Smooth muscle cell (in vitro differentiated cells): ENCODE measurements around the gene WDPCP. TPM values are rescaled to one million over a fixed set of nuclear protein-coding genes. Genes with fewer than 3 reads are reported as not detected.

Experiments used
- DNase-seq: peaks from one replicate; lab custom pipeline; 2025; ENCODE audit not compliant: unreplicated experiment; lab: John Stamatoyannopoulos, UW
- H2AFZ ChIP-seq: fragments of 200-600 bp; sonication (generic); 2 replicates; pipeline ENCODE4 v1.6.0; 2016; ENCODE audit warnings: antibody characterized with exemption, low read depth, mild to moderate bottlenecking
- H3F3A ChIP-seq: fragments of 200-600 bp; sonication (generic); 2 replicates; pipeline ENCODE4 v1.6.0; 2017; ENCODE audit warnings: antibody characterized with exemption, low read depth
- H3K27ac ChIP-seq: fragments of 200-600 bp; sonication (generic); 2 replicates; pipeline ENCODE4 v1.5.1; 2016; ENCODE audit warnings: low read depth, mild to moderate bottlenecking
- H3K27me3 ChIP-seq: fragments of 200-600 bp; sonication (generic); 2 replicates; pipeline ENCODE4 v1.6.1; 2016; ENCODE audit warnings: low read depth, mild to moderate bottlenecking
- H3K36me3 ChIP-seq: fragments of 200-600 bp; sonication (generic); 2 replicates; pipeline ENCODE4 v1.5.1; 2016; ENCODE audit warnings: low read depth
- H3K4me1 ChIP-seq: fragments of 200-600 bp; sonication (generic); 2 replicates; pipeline ENCODE4 v1.5.1; 2016; ENCODE audit warnings: low read depth
- H3K4me2 ChIP-seq: fragments of 200-600 bp; sonication (generic); 2 replicates; pipeline ENCODE4 v1.6.0; 2016; ENCODE audit warnings: mild to moderate bottlenecking
- H3K4me3 ChIP-seq: fragments of 200-600 bp; sonication (generic); 2 replicates; pipeline ENCODE4 v1.5.1; 2016; ENCODE audit warnings: mild to moderate bottlenecking
- H3K79me2 ChIP-seq: fragments of 200-600 bp; sonication (generic); 2 replicates; pipeline ENCODE4 v1.6.0; 2016; ENCODE audit warnings: low read depth, mild to moderate bottlenecking
- H3K9ac ChIP-seq: fragments of 200-600 bp; sonication (generic); 2 replicates; pipeline ENCODE4 v1.6.0; 2016; ENCODE audit warnings: low read depth
- H3K9me3 ChIP-seq: fragments of 200-600 bp; sonication (generic); replicated peaks from 2 replicates; pipeline ENCODE4 v1.5.1; 2016; ENCODE audit warnings: low read depth
- H4K20me1 ChIP-seq: fragments of 200-600 bp; sonication (generic); 2 replicates; pipeline ENCODE4 v1.6.0; 2016; ENCODE audit warnings: low read depth
- CTCF ChIP-seq: fragments of 200-600 bp; sonication (generic); IDR thresholded peaks from 2 replicates; pipeline ENCODE4 v1.5.1; 2017; ENCODE audit warnings: borderline replicate concordance, mild to moderate bottlenecking, antibody characterized with exemption; ENCODE audit not compliant: insufficient read depth, poor library complexity, severe bottlenecking
- WGBS: methylation state at CpG from one replicate; pipeline ENCODE4 v1.1.7; 2016; ENCODE audit warnings: low lambda C conversion rate; 5-methylcytosine and 5-hydroxymethylcytosine counted together
- polyA plus RNA-seq: library from polyadenylated mRNA; unstranded; fragments of >200 nt; fragmentation: Nextera tagmentation; extraction: Ambion mirVana; gene quantifications from 2 replicates; pipeline ENCODE4 v1.2.1, GENCODE V29; 2016
- total RNA-seq: library from RNA; depleted of rRNA; stranded (reverse); fragments of >200 nt; gene quantifications from 2 replicates; pipeline ENCODE4 v1.2.3, GENCODE V29; 2014

The WDPCP gene
- total and polyA plus RNA-seq, 2 experiments from 2014 or later, result 7.5 to 8.1 TPM

- WGBS, result 95% methylated on average over 4 of the region's 4 CpGs
- Histone ChIP-seq H3K4me1 (no peaks in the 10 kb centered on the region), H2AFZ (no peak overlapping the region), H3K9ac (no peak overlapping the region), H3K4me2 (no peak overlapping the region), H3K4me3 (no peak overlapping the region), H4K20me1 (no peaks in the 10 kb centered on the region), H3K27me3 (no peaks in the 10 kb centered on the region), H3K79me2 (no peaks in the 10 kb centered on the region), H3F3A (no peaks in the 10 kb centered on the region), H3K27ac (no peak overlapping the region), H3K36me3 (peaks cover 10% of the 10 kb centered on the region), H3K9me3 (peaks cover 21% of the 10 kb centered on the region)
- no peak for DNase-seq
- no peak for TF ChIP-seq CTCF
These were observed 315.7 kb downstream of the WDPCP start for GRCh38 chr2:63272560-63272959.

- H3K9ac ChIP-seq, result no peak overlapping the region
- 100% methylated on average over 3 of the region's 3 CpGs for WGBS
- H3K4me1 ChIP-seq, result no peaks in the 10 kb centered on the region
- H3F3A ChIP-seq, result no peaks in the 10 kb centered on the region
- H2AFZ ChIP-seq, result no peak overlapping the region
- H3K9me3 ChIP-seq, result peaks cover 21% of the 10 kb centered on the region
- no peak overlapping the region for H3K4me2 ChIP-seq
- peaks cover 10% of the 10 kb centered on the region for H3K36me3 ChIP-seq
- H3K79me2 ChIP-seq, result no peaks in the 10 kb centered on the region
- H3K4me3 ChIP-seq, result no peak overlapping the region
- no peaks in the 10 kb centered on the region for H3K27me3 ChIP-seq
- H3K27ac ChIP-seq, result no peak overlapping the region
- no peak for TF ChIP-seq CTCF
- H4K20me1 ChIP-seq, result no peaks in the 10 kb centered on the region
- DNase-seq, result no peak
These were observed 317.6 kb downstream of the WDPCP start for GRCh38 chr2:63270717-63271116.

- Histone ChIP-seq H3K4me2 (no peak overlapping the region), H2AFZ (no peak overlapping the region), H4K20me1 (no peaks in the 10 kb centered on the region), H3K4me1 (no peaks in the 10 kb centered on the region), H3K9me3 (peaks cover 16% of the 10 kb centered on the region), H3K36me3 (peaks cover 10% of the 10 kb centered on the region), H3K79me2 (no peaks in the 10 kb centered on the region), H3K4me3 (no peak overlapping the region), H3K27ac (no peak overlapping the region), H3K27me3 (no peaks in the 10 kb centered on the region), H3F3A (no peaks in the 10 kb centered on the region), H3K9ac (no peak overlapping the region)
- DNase-seq, result no peak
- no peak for TF ChIP-seq CTCF
These were observed 319.3 kb downstream of the WDPCP start for GRCh38 chr2:63268946-63269345.

- Histone ChIP-seq H3K9ac (no peak overlapping the region), H2AFZ (no peak overlapping the region), H4K20me1 (no peaks in the 10 kb centered on the region), H3K9me3 (no peaks in the 10 kb centered on the region), H3K4me2 (no peak overlapping the region), H3K27me3 (no peaks in the 10 kb centered on the region), H3K4me1 (no peaks in the 10 kb centered on the region), H3K36me3 (no peaks in the 10 kb centered on the region), H3K27ac (no peak overlapping the region), H3K79me2 (no peaks in the 10 kb centered on the region), H3K4me3 (no peak overlapping the region), H3F3A (no peaks in the 10 kb centered on the region)
- WGBS, result 91% methylated on average over 2 of the region's 2 CpGs
- no peak for TF ChIP-seq CTCF
- no peak for DNase-seq
These were observed 327.1 kb downstream of the WDPCP start for GRCh38 chr2:63261137-63261621.
